ENCODE measurements around the gene RBM3.

RBM3 gene

GRCh38 chrX:48600226-48600625 is 25.9 kb downstream of the RBM3 start:
- no peak overlapping the region for H3K9ac ChIP-seq (ENCODE audit: low read length)
- H3K4me3 ChIP-seq (ENCODE audit: low read length), result no peak overlapping the region
- H3K4me2 ChIP-seq (ENCODE audit: low read length), result no peak overlapping the region
- no peaks in the 10 kb centered on the region; the same call in 1 of the 2 replicates for H3K79me2 ChIP-seq (ENCODE audit: low read length)
- TF ChIP-seq EZH2phosphoT487 (IDR thresholded peaks at IDR 0.05; ENCODE audit: low read depth), result no peak
- TF ChIP-seq, protein P1, sequence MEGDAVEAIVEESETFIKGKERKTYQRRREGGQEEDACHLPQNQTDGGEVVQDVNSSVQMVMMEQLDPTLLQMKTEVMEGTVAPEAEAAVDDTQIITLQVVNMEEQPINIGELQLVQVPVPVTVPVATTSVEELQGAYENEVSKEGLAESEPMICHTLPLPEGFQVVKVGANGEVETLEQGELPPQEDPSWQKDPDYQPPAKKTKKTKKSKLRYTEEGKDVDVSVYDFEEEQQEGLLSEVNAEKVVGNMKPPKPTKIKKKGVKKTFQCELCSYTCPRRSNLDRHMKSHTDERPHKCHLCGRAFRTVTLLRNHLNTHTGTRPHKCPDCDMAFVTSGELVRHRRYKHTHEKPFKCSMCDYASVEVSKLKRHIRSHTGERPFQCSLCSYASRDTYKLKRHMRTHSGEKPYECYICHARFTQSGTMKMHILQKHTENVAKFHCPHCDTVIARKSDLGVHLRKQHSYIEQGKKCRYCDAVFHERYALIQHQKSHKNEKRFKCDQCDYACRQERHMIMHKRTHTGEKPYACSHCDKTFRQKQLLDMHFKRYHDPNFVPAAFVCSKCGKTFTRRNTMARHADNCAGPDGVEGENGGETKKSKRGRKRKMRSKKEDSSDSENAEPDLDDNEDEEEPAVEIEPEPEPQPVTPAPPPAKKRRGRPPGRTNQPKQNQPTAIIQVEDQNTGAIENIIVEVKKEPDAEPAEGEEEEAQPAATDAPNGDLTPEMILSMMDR (IDR thresholded peaks at IDR 0.05; ENCODE audit: low read depth, low read length), result no peak
- H3K4me1 ChIP-seq (ENCODE audit: low read length), result 0 out of 2 replicates have a peak, but pooled peaks cover 2% of the 10 kb centered on the region
- H3K36me3 ChIP-seq (replicated peaks; ENCODE audit: low read depth, low read length), result no peaks in the 10 kb centered on the region
- no peak overlapping the region for H2AFZ ChIP-seq (ENCODE audit: low read depth, low read length)
- H3K27me3 ChIP-seq (ENCODE audit: low read depth, low read length), result no peaks in the 10 kb centered on the region
- no peaks in the 10 kb centered on the region for H3K9me3 ChIP-seq (ENCODE audit: insufficient read depth, low read length)
- H4K20me1 ChIP-seq (ENCODE audit: insufficient read depth, low read length), result no peaks in the 10 kb centered on the region
- H3K27ac ChIP-seq (ENCODE audit: low read length), result no peak overlapping the region

DNA sequence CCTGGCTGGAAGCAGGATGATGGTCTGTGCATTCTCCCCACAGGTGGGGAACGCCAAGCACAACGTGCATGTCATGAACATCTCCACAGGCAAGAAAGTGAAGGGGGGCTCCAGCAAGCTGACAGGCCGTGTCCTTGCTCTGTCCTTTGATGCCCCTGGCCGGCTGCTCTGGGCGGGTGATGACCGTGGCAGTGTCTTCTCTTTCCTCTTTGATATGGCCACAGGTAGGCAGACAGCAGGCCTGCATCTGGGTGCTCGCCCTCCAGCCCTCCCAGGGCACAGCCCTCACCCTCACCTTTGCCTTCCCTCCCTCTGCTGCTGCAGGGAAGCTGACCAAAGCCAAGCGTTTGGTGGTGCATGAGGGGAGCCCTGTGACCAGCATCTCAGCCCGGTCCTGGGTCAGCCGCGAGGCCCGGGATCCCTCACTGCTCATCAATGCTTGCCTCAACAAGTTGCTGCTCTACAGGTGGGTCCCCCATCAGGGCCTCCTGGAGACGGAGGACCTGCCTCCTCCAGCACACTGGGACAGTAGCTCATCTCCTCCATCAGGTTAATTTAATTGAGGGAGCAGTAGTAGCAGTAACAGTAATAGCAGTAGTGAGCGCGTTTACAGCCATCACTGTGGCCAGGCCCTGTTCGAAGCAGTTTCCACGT is 27.6 kb downstream of the RBM3 start:
- H3K9ac ChIP-seq (ENCODE audit: low read length), result no peak overlapping the region
- TF ChIP-seq, protein P1 (IDR thresholded peaks at IDR 0.05; ENCODE audit: low read depth, low read length), result no peak
- TF ChIP-seq EZH2phosphoT487 (IDR thresholded peaks at IDR 0.05; ENCODE audit: low read depth), result no peak
- no peaks in the 10 kb centered on the region for H3K9me3 ChIP-seq (ENCODE audit: insufficient read depth, low read length)
- H3K4me1 ChIP-seq (ENCODE audit: low read length), result 0 out of 2 replicates have a peak, but pooled peaks cover 2% of the 10 kb centered on the region
- no peak overlapping the region for H3K4me3 ChIP-seq (ENCODE audit: low read length)
- H3K27ac ChIP-seq (ENCODE audit: low read length), result no peak overlapping the region
- no peaks in the 10 kb centered on the region for H3K36me3 ChIP-seq (replicated peaks; ENCODE audit: low read depth, low read length)
- no peak overlapping the region for H2AFZ ChIP-seq (ENCODE audit: low read depth, low read length)
- no peak overlapping the region for H3K4me2 ChIP-seq (ENCODE audit: low read length)
- H3K27me3 ChIP-seq (ENCODE audit: low read depth, low read length), result no peaks in the 10 kb centered on the region
- no peaks in the 10 kb centered on the region for H4K20me1 ChIP-seq (ENCODE audit: insufficient read depth, low read length)
- H3K79me2 ChIP-seq (ENCODE audit: low read length), result no peaks in the 10 kb centered on the region; the same call in 1 of the 2 replicates

- Histone ChIP-seq H3K79me2 (ENCODE audit: low read length) (no peaks in the 10 kb centered on the region), H4K20me1 (ENCODE audit: insufficient read depth, low read length) (no peaks in the 10 kb centered on the region), H2AFZ (ENCODE audit: low read depth, low read length) (no peak overlapping the region), H3K27ac (ENCODE audit: low read length) (no peak overlapping the region), H3K4me1 (ENCODE audit: low read length) (no peaks in the 10 kb centered on the region), H3K36me3 (replicated peaks; ENCODE audit: low read depth, low read length) (no peaks in the 10 kb centered on the region), H3K9me3 (ENCODE audit: insufficient read depth, low read length) (no peaks in the 10 kb centered on the region), H3K9ac (ENCODE audit: low read length) (no peak overlapping the region), H3K4me2 (ENCODE audit: low read length) (no peak overlapping the region), H3K4me3 (ENCODE audit: low read length) (no peak overlapping the region), H3K27me3 (ENCODE audit: low read depth, low read length) (no peaks in the 10 kb centered on the region)
- TF ChIP-seq EZH2phosphoT487 (IDR thresholded peaks at IDR 0.05; ENCODE audit: low read depth), result no peak
- TF ChIP-seq, protein P1 (IDR thresholded peaks at IDR 0.05; ENCODE audit: low read depth, low read length), result no peak
Measured at GRCh38 chrX:48604701-48605100, 30.4 kb downstream of the RBM3 start.

DNA sequence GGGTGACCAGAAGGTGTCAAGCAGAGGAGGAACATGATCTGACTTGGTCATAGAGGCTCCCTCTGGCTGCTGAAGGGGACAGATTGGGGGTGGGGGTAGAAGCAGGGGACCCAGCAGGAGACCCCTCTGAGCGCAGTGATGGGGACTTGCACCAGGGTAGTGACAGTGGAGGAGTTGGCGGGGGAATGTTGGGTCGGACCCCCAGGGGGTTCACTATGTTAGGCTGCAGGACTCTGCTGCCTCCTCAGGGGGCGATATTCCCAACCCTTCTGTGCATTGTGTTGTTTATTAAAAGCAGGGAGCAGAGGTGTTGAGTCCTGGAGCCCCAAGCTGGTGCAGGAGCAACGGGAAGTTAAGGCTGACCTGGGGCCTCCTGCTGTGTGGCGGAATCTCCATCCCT is 31.8 kb downstream of the RBM3 start:
- no peak overlapping the region for H3K4me3 ChIP-seq (ENCODE audit: low read length)
- TF ChIP-seq, protein P1 (IDR thresholded peaks at IDR 0.05; ENCODE audit: low read depth, low read length), result no peak
- TF ChIP-seq EZH2phosphoT487 (IDR thresholded peaks at IDR 0.05; ENCODE audit: low read depth), result no peak
- no peak overlapping the region for H2AFZ ChIP-seq (ENCODE audit: low read depth, low read length)

More for the DNA sequence above, 31.8 kb downstream of the RBM3 start:
- H4K20me1 ChIP-seq (ENCODE audit: insufficient read depth, low read length), result no peaks in the 10 kb centered on the region
- H3K4me1 ChIP-seq (ENCODE audit: low read length), result no peaks in the 10 kb centered on the region
- no peaks in the 10 kb centered on the region for H3K9me3 ChIP-seq (ENCODE audit: insufficient read depth, low read length)
- H3K27ac ChIP-seq (ENCODE audit: low read length), result no peak overlapping the region
- H3K79me2 ChIP-seq (ENCODE audit: low read length), result no peaks in the 10 kb centered on the region
- H3K36me3 ChIP-seq (replicated peaks; ENCODE audit: low read depth, low read length), result no peaks in the 10 kb centered on the region
- H3K4me2 ChIP-seq (ENCODE audit: low read length), result no peak overlapping the region
- H3K27me3 ChIP-seq (ENCODE audit: low read depth, low read length), result no peaks in the 10 kb centered on the region
- no peak overlapping the region for H3K9ac ChIP-seq (ENCODE audit: low read length)
